GM23248 (cell line): Measurements from ENCODE around the gene MRPL48. TPM values are rescaled to one million over a fixed set of nuclear protein-coding genes. Genes with fewer than 3 reads are reported as not detected.

Experiments
- DNase-seq: peaks from one replicate; pipeline ENCODE4 v3.0.0-alpha.2; 2015
- H2AFZ ChIP-seq: fragments of 200-600 bp; sonication (generic); 2 replicates; pipeline ENCODE4 v1.6.1; 2016; ENCODE audit warnings: antibody characterized with exemption
- H3F3A ChIP-seq: fragments of 200-600 bp; sonication (generic); 2 replicates; pipeline ENCODE4 v1.6.1; 2016; ENCODE audit warnings: mild to moderate bottlenecking, antibody characterized with exemption, mixed run types; ENCODE audit not compliant: insufficient read depth
- H3K27ac ChIP-seq: fragments of 200-600 bp; sonication (generic); 2 replicates; pipeline ENCODE4 v1.5.1; 2016; ENCODE audit warnings: mild to moderate bottlenecking
- H3K27me3 ChIP-seq: fragments of 200-600 bp; sonication (generic); replicated peaks from 2 replicates; pipeline ENCODE4 v1.6.1; 2016; ENCODE audit warnings: mild to moderate bottlenecking; ENCODE audit not compliant: insufficient read depth
- H3K36me3 ChIP-seq: fragments of 200-600 bp; sonication (generic); 2 replicates; pipeline ENCODE4 v1.6.1; 2016; ENCODE audit warnings: low read depth, mild to moderate bottlenecking
- H3K4me1 ChIP-seq: fragments of 200-600 bp; sonication (generic); 2 replicates; pipeline ENCODE4 v1.6.1; 2016; ENCODE audit warnings: mild to moderate bottlenecking; ENCODE audit not compliant: insufficient read depth
- H3K4me2 ChIP-seq: fragments of 200-600 bp; sonication (generic); one replicate; pipeline ENCODE4 v1.6.1; 2016; ENCODE audit warnings: mild to moderate bottlenecking; ENCODE audit not compliant: unreplicated experiment
- H3K4me3 ChIP-seq: fragments of 200-600 bp; sonication (generic); 2 replicates; pipeline ENCODE4 v1.5.1; 2016; ENCODE audit warnings: mild to moderate bottlenecking
- H3K79me2 ChIP-seq: fragments of 200-600 bp; sonication (generic); 2 replicates; pipeline ENCODE4 v1.6.1; 2016; ENCODE audit warnings: mild to moderate bottlenecking; ENCODE audit not compliant: insufficient read depth
- H3K9ac ChIP-seq: fragments of 200-600 bp; sonication (generic); 2 replicates; pipeline ENCODE4 v1.6.1; 2016; ENCODE audit warnings: mild to moderate bottlenecking
- H3K9me2 ChIP-seq: fragments of 200-600 bp; sonication (generic); 2 replicates; pipeline ENCODE4 v1.6.1; 2016; ENCODE audit warnings: mixed run types, mild to moderate bottlenecking, moderate library complexity; ENCODE audit not compliant: insufficient read depth
- H3K9me3 ChIP-seq: fragments of 200-600 bp; sonication (generic); one replicate; pipeline ENCODE4 v1.6.1; 2017; ENCODE audit warnings: low read depth
- H4K20me1 ChIP-seq: fragments of 200-600 bp; sonication (generic); 2 replicates; pipeline ENCODE4 v1.6.0; 2016; ENCODE audit not compliant: insufficient read depth
- EZH2 ChIP-seq: fragments of 200-600 bp; sonication (generic); IDR thresholded peaks from 2 replicates; pipeline ENCODE4 v1.6.1; 2018; ENCODE audit warnings: antibody characterized with exemption, mild to moderate bottlenecking; ENCODE audit not compliant: insufficient read depth, poor library complexity, severe bottlenecking
- EZH2phosphoT487 ChIP-seq: fragments of 200-600 bp; sonication (generic); IDR thresholded peaks from 2 replicates; pipeline ENCODE4 v1.6.1; 2018; ENCODE audit warnings: antibody characterized with exemption, moderate library complexity, mild to moderate bottlenecking, low read depth; ENCODE audit not compliant: insufficient read depth
- WGBS, 2 experiments: methylation state at CpG; one replicate each; pipeline ENCODE4 v1.1.6; 2015 to 2017; ENCODE audit warnings: low lambda C conversion rate in 2 of 2, low coverage in 1 of 2; ENCODE audit errors: missing lambda C conversion rate in 2 of 2; 5-methylcytosine and 5-hydroxymethylcytosine counted together
- in situ Hi-C: fragments of 300-500 bp; cut with MboI; formaldehyde crosslinking; loops from 2 replicates; pipeline ENCODE4 v1.15.0; 2020
- polyA plus RNA-seq: library from polyadenylated mRNA; unstranded; fragments of >200 nt; fragmentation: Nextera tagmentation; extraction: Ambion mirVana; gene quantifications from 2 replicates; pipeline ENCODE4 v1.2.1, GENCODE V29; 2016
- total RNA-seq: library from RNA; depleted of rRNA; stranded (reverse); fragments of >200 nt; shearing (Covaris generic); gene quantifications from 2 replicates; pipeline ENCODE4 v1.2.3, GENCODE V29; 2014

MRPL48 gene
- total and polyA plus RNA-seq, 2 experiments from 2014 or later = 21.4 to 40.1 TPM

DNA sequence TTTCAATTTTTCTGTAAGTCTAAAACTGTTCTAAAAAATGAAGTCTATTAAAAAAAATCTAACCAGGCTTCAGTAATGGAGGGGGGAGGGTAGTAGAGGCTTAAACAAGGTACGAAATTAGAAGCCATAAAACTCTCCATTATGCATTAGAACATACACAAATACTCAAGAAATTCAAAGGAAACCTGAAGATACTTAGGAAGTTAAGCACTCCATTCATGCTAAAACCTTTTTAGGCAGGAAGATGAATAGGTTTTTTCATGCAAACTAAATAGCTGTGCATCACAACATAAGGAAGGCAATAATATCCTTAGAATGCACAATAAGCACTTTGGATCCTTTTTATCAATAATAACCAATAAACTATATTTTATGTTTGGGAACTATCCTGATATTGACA is 29.2 kb upstream of the MRPL48 start:
- H4K20me1 ChIP-seq = peaks cover 32% of the 10 kb centered on the region; the same call in 1 of the 2 replicates

DNA sequence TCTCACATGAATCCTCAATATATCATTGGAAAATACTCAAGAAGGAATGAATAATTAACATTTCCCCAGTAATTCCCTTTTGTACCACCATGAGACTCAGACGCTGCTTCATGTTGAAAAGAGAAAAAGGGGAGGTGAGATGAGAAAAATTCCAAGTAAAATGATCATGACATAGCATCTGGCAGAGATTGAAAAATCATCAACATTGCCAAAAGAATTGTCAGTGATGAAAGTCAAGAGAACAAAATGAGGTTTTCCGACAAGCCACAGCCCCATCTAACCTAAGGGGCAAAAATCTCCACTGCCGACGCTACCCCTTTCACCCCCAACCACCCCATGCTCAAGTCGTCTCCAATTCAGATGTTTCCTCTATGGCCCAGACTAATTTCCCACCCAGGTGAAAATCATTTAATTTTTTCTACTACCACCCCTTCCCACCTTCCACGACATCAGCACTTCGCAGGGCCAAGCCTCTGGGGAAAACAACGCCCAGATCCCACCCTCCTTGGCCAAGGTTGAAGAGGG is 28.0 kb upstream of the MRPL48 start:
- in situ Hi-C loops = no loop called here
- peaks cover 32% of the 10 kb centered on the region; the same call in 1 of the 2 replicates for H4K20me1 ChIP-seq

More for the DNA sequence above, 29.2 kb upstream of the MRPL48 start:
- Histone ChIP-seq H3K36me3 (no peaks in the 10 kb centered on the region), H3K9me3 (no peaks in the 10 kb centered on the region), H3K27me3 (no peaks in the 10 kb centered on the region), H3K9ac (peak overlapping the region; percentile 98), H3K9me2 (no peaks in the 10 kb centered on the region), H3K27ac (no peak overlapping the region), H3K4me1 (peaks cover 17% of the 10 kb centered on the region), H3K79me2 (peaks cover 73% of the 10 kb centered on the region), H2AFZ (no peak overlapping the region), H3K4me2 (peak overlapping the region; percentile 91), H3F3A (peaks cover 24% of the 10 kb centered on the region), H3K4me3 (peak overlapping the region; percentile 99)
- in situ Hi-C loops = no loop called here
- 45 to 50% methylated on average over 1 of the region's 1 CpG for WGBS, 2 experiments
- DNase-seq = no peak
- TF ChIP-seq EZH2phosphoT487 = no peak
- TF ChIP-seq EZH2 = no peak

DNA sequence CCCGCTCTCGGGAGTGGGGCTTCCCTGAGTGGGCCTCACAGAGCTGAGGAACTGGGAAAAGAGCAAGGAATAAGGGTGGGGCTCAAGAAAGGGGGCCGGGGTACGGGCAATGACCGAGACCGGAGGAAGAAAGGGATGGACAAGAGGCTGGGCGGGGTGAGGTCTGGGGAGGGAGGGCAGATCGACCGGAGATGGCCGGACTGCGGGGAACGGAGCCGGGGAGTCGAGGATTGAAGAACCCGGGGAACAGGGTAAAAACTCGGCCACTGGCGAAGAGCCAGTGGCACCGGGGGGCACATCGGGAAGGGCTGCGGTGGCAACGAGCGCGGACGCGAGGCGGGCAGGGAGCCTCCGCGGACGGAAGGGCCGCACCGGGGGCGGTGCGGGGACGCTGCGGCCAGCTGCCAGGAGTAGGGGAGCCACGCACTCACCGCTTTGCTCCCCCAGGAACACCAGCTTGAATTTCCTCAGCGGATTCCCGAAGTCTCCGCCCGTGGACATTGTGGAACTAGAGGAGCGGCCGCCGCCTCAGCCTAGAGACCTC is 27.5 kb upstream of the MRPL48 start:
- H3K4me2 ChIP-seq = peak overlapping the region; percentile 91
- peak overlapping the region; percentile 99 for H3K4me3 ChIP-seq
- H3F3A ChIP-seq = peaks cover 19% of the 10 kb centered on the region
- H3K36me3 ChIP-seq = no peaks in the 10 kb centered on the region
- peak; percentile 71 for DNase-seq
- H2AFZ ChIP-seq = peak overlapping the region; percentile 86
- peak overlapping the region; percentile 98 for H3K9ac ChIP-seq
- TF ChIP-seq EZH2phosphoT487 (no peak), EZH2 (no peak)
- H3K4me1 ChIP-seq = peaks cover 17% of the 10 kb centered on the region
- no peaks in the 10 kb centered on the region for H3K9me3 ChIP-seq
- H3K79me2 ChIP-seq = peaks cover 56% of the 10 kb centered on the region
- peak overlapping the region; percentile 91 for H3K27ac ChIP-seq
- no peaks in the 10 kb centered on the region for H3K27me3 ChIP-seq
- no peaks in the 10 kb centered on the region for H3K9me2 ChIP-seq
- in situ Hi-C loops = no loop called here
- peaks cover 32% of the 10 kb centered on the region; the same call in 1 of the 2 replicates for H4K20me1 ChIP-seq
- 0% methylated on average over 37 to 38 of the region's 44 CpGs for WGBS, 2 experiments

More for the DNA sequence above, 28.0 kb upstream of the MRPL48 start:
- peak; percentile 77 for DNase-seq
- peak overlapping the region; percentile 91 for H3K27ac ChIP-seq
- TF ChIP-seq EZH2phosphoT487 (no peak), EZH2 (no peak)
- H3K27me3 ChIP-seq = no peaks in the 10 kb centered on the region
- no peaks in the 10 kb centered on the region for H3K9me2 ChIP-seq
- peaks cover 17% of the 10 kb centered on the region for H3K4me1 ChIP-seq
- no peaks in the 10 kb centered on the region for H3K9me3 ChIP-seq
- peak overlapping the region; percentile 98 for H3K9ac ChIP-seq
- H3K4me3 ChIP-seq = peak overlapping the region; percentile 99
- H3K79me2 ChIP-seq = peaks cover 61% of the 10 kb centered on the region
- peak overlapping the region; percentile 91 for H3K4me2 ChIP-seq
- H2AFZ ChIP-seq = peak overlapping the region; percentile 86
- peaks cover 19% of the 10 kb centered on the region for H3F3A ChIP-seq
- 0 to 2% methylated on average over 8 of the region's 8 CpGs for WGBS, 2 experiments
- H3K36me3 ChIP-seq = no peaks in the 10 kb centered on the region

DNA sequence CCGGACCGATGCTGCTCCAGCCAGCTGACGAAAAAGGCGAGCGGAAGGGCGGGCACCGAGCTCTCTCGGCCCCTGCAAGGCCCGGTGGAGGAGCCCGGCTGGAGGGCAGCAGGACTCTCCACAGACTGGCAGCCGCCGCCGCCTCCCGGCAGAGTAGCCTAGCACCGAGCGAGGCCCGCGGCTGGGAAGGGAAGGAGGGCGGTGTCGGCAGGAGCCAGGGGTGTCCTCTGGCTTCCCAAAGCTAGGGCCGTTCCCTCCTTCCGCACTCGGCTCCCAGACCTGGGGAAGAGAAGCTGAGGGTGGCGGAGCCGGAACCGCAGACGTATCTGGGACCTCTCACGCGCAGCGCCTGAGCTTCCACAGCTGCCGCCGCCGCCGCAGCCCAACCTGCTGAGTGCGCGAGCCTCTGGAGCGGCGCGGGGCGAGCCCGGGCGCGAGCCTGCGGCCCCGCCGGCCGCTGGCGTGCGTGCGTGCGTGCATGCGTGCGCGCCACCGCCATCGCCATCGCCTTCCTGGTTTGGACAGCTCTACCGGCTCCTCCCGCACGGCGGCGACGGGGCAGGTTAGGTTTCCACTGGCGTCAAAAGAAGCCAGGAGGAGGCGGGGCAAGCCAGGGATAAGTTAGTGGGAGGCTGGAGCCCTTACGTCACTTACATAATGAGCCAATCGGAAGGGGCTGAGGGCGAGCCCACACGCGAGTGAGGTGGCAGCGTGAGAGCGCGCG is 26.8 kb upstream of the MRPL48 start, which contains the start of gene RAB6A:
Gene RAB6A, minus strand, starts transcription at position 396 of the 724 bp plus-strand sequence. CDS start 439 bp downstream, outside the sequence.
- peak within 1 kb of the TSS; percentile 91 for H3K4me2 ChIP-seq
- peaks cover 19% of the 10 kb centered on the region for H3F3A ChIP-seq
- no peaks in the 10 kb centered on the region for H3K9me3 ChIP-seq
- peak within 1 kb of the TSS; percentile 91 for H3K27ac ChIP-seq
- H2AFZ ChIP-seq = peak within 1 kb of the TSS; percentile 86
- H3K27me3 ChIP-seq = no peaks in the 10 kb centered on the region
- peaks cover 31% of the 10 kb centered on the region; the same call in 1 of the 2 replicates for H4K20me1 ChIP-seq
- peak; percentile 100 for DNase-seq
- TF ChIP-seq EZH2 (no peak), EZH2phosphoT487 (no peak)
- H3K36me3 ChIP-seq = no peaks in the 10 kb centered on the region
- 0% methylated on average over 60 to 68 of the region's 74 CpGs for WGBS, 2 experiments
- peak within 1 kb of the TSS; percentile 98 for H3K9ac ChIP-seq
- peaks cover 49% of the 10 kb centered on the region for H3K79me2 ChIP-seq
- H3K4me3 ChIP-seq = peak within 1 kb of the TSS; percentile 99
- no peaks in the 10 kb centered on the region for H3K9me2 ChIP-seq
- in situ Hi-C loops = no loop called here
- H3K4me1 ChIP-seq = peaks cover 17% of the 10 kb centered on the region
